H9 (cell line): ENCODE results near the gene ERCC6L. TPM values are rescaled to one million over a fixed set of nuclear protein-coding genes. Genes with fewer than 3 reads are reported as not detected.

Source experiments
- DNase-seq: peaks from one replicate; pipeline ENCODE4 v3.0.0-alpha.2; 2017
- H2AFZ ChIP-seq: one replicate; pipeline ENCODE4 v1.6.1; 2013; ENCODE audit warnings: mild to moderate bottlenecking, low read length, control low read depth, moderate library complexity
- H2AK5ac ChIP-seq: 2 replicates; pipeline ENCODE4 v1.6.1; 2013; ENCODE audit warnings: low read length, control low read depth, mixed read lengths; ENCODE audit not compliant: insufficient read length
- H2BK120ac ChIP-seq: one replicate; pipeline ENCODE4 v1.6.1; 2013; ENCODE audit warnings: low read depth, mild to moderate bottlenecking, low read length, control low read depth, inconsistent platforms; ENCODE audit not compliant: poor library complexity, severe bottlenecking
- H2BK12ac ChIP-seq: 2 replicates; pipeline ENCODE4 v1.6.1; 2013; ENCODE audit warnings: low read length, control low read depth, mixed read lengths, low read depth; ENCODE audit not compliant: insufficient read length
- H2BK15ac ChIP-seq: 2 replicates; pipeline ENCODE4 v1.6.1; 2013; ENCODE audit warnings: low read depth, low read length, control low read depth
- H2BK20ac ChIP-seq: one replicate; pipeline ENCODE4 v1.6.1; 2013; ENCODE audit warnings: low read depth, mild to moderate bottlenecking, low read length, control low read depth, inconsistent platforms; ENCODE audit not compliant: poor library complexity, severe bottlenecking
- H2BK5ac ChIP-seq: 2 replicates; pipeline ENCODE4 v1.6.1; 2013; ENCODE audit warnings: low read length, control low read depth, mixed read lengths; ENCODE audit not compliant: insufficient read length
- H3K14ac ChIP-seq: 2 replicates; pipeline ENCODE4 v1.6.1; 2013; ENCODE audit warnings: low read length, control low read depth; ENCODE audit not compliant: insufficient read depth
- H3K18ac ChIP-seq: 2 replicates; pipeline ENCODE4 v1.6.1; 2013; ENCODE audit warnings: low read depth, mild to moderate bottlenecking, mixed read lengths, low read length, control low read depth; ENCODE audit not compliant: insufficient read length
- H3K23ac ChIP-seq: 2 replicates; pipeline ENCODE4 v1.6.1; 2013; ENCODE audit warnings: low read length, control low read depth, mixed read lengths, low read depth; ENCODE audit not compliant: insufficient read length
- H3K23me2 ChIP-seq: 2 replicates; pipeline ENCODE4 v1.6.1; 2013; ENCODE audit warnings: low read depth, mild to moderate bottlenecking, mixed read lengths, low read length, control low read depth; ENCODE audit not compliant: insufficient read length, poor library complexity, severe bottlenecking
- H3K27ac ChIP-seq: 2 replicates; pipeline ENCODE4 v1.5.1; 2013; ENCODE audit warnings: low read length, control low read depth, mixed read lengths, low read depth; ENCODE audit not compliant: insufficient read length
- H3K27me3 ChIP-seq: 2 replicates; pipeline ENCODE4 v1.6.1; 2013; ENCODE audit warnings: low read length, control low read depth, inconsistent platforms; ENCODE audit not compliant: insufficient read depth
- H3K4ac ChIP-seq: 2 replicates; pipeline ENCODE4 v1.6.1; 2013; ENCODE audit warnings: low read depth, mild to moderate bottlenecking, control low read depth, inconsistent platforms, low read length, moderate library complexity
- H3K4me1 ChIP-seq: 2 replicates; pipeline ENCODE4 v1.6.1; 2013; ENCODE audit warnings: low read length, control low read depth, inconsistent platforms; ENCODE audit not compliant: insufficient read depth
- H3K4me2 ChIP-seq: 2 replicates; pipeline ENCODE4 v1.6.1; 2013; ENCODE audit warnings: low read length, control low read depth, mixed read lengths; ENCODE audit not compliant: insufficient read length, insufficient read depth
- H3K56ac ChIP-seq: 2 replicates; pipeline ENCODE4 v1.6.1; 2013; ENCODE audit warnings: low read depth, mild to moderate bottlenecking, mixed read lengths, low read length, control low read depth; ENCODE audit not compliant: insufficient read length
- H3K79me1 ChIP-seq: 2 replicates; pipeline ENCODE4 v1.6.1; 2013; ENCODE audit warnings: low read depth, mild to moderate bottlenecking, moderate library complexity, low read length, control low read depth, inconsistent platforms; ENCODE audit not compliant: insufficient read depth, poor library complexity, severe bottlenecking
- H3K79me2 ChIP-seq: 2 replicates; pipeline ENCODE4 v1.6.1; 2013; ENCODE audit warnings: low read length, control low read depth, inconsistent platforms; ENCODE audit not compliant: insufficient read depth
- H3K9ac ChIP-seq: 2 replicates; pipeline ENCODE4 v1.6.1; 2013; ENCODE audit warnings: low read length, control low read depth, mixed read lengths; ENCODE audit not compliant: insufficient read length; ENCODE audit errors: extremely low read depth
- H3K9me3 ChIP-seq: one replicate; pipeline ENCODE4 v1.6.1; 2013; ENCODE audit warnings: low read depth, low read length, inconsistent platforms; ENCODE audit not compliant: control insufficient read depth
- H3T11ph ChIP-seq: one replicate; pipeline ENCODE4 v1.6.1; 2013; ENCODE audit warnings: mild to moderate bottlenecking, low read length, control low read depth, inconsistent platforms
- H4K20me1 ChIP-seq: one replicate; pipeline ENCODE4 v1.6.1; 2013; ENCODE audit not compliant: control insufficient read depth, insufficient read length, insufficient read depth
- H4K5ac ChIP-seq: 2 replicates; pipeline ENCODE4 v1.6.1; 2013; ENCODE audit warnings: low read depth, mild to moderate bottlenecking, mixed read lengths, low read length, control low read depth; ENCODE audit not compliant: insufficient read length
- H4K8ac ChIP-seq: replicated peaks from 2 replicates; pipeline ENCODE4 v1.6.1; 2013; ENCODE audit warnings: low read length, control low read depth, mixed read lengths, low read depth; ENCODE audit not compliant: insufficient read length
- H4K91ac ChIP-seq: 2 replicates; pipeline ENCODE4 v1.6.1; 2013; ENCODE audit warnings: low read depth, mild to moderate bottlenecking, moderate library complexity, mixed read lengths, low read length, control low read depth; ENCODE audit not compliant: insufficient read length
- H3K27ac Mint-ChIP-seq, 3 experiments: 2 replicates in 2 of 3; 3 replicates in 1 of 3; pipeline ENCODE4 v1.8.0; 2020 to 2021; ENCODE audit warnings: mixed read lengths in 3 of 3, mild to moderate bottlenecking in 1 of 3, moderate library complexity in 1 of 3
- H3K27me3 Mint-ChIP-seq: 2 replicates; pipeline ENCODE4 v1.8.0; 2021; ENCODE audit warnings: low read depth, mild to moderate bottlenecking, moderate library complexity, mixed read lengths
- H3K36me3 Mint-ChIP-seq, 3 experiments: 2 replicates in 2 of 3; 3 replicates in 1 of 3; pipeline ENCODE4 v1.8.0; 2020 to 2021; ENCODE audit warnings: low read depth in 3 of 3, mixed read lengths in 3 of 3; ENCODE audit not compliant: insufficient read depth in 1 of 3
- H3K4me1 Mint-ChIP-seq, 2 experiments: 2 replicates each; pipeline ENCODE4 v1.8.0; 2020; ENCODE audit warnings: mixed read lengths in 2 of 2
- H3K4me3 Mint-ChIP-seq, 2 experiments: 2 replicates in 1 of 2; 3 replicates in 1 of 2; pipeline ENCODE4 v1.8.0; 2020 to 2021; ENCODE audit warnings: mild to moderate bottlenecking in 2 of 2, mixed read lengths in 2 of 2, moderate library complexity in 1 of 2
- H3K9me3 Mint-ChIP-seq, 2 experiments: 2 replicates in 1 of 2; 3 replicates in 1 of 2; pipeline ENCODE4 v1.8.0; 2020; ENCODE audit warnings: mild to moderate bottlenecking in 2 of 2, mixed read lengths in 2 of 2, moderate library complexity in 1 of 2
- CTCF ChIP-seq: fragments of 200-600 bp; sonication (generic); conservative IDR thresholded peaks from 3 replicates; pipeline ENCODE4 v1.8.0; 2021; ENCODE audit warnings: antibody characterized with exemption, mild to moderate bottlenecking
- WGBS: extraction: QIAGEN DNeasy Blood & Tissue Kit; methylation state at CpG from one replicate; pipeline ENCODE4 v1.1.7; 2013; ENCODE audit warnings: missing lambda C conversion rate, low lambda C conversion rate, mixed read lengths; ENCODE audit not compliant: insufficient read length; ENCODE audit errors: extremely low coverage; 5-methylcytosine and 5-hydroxymethylcytosine counted together
- total RNA-seq: library from RNA; stranded (reverse); gene quantifications from 2 replicates; pipeline ENCODE4 v1.2.1, GENCODE V29; 2021

ERCC6L gene
- total RNA-seq, 1 experiment from 2014 or later, result 18.1 TPM

- H2AK5ac ChIP-seq, result no peak overlapping the region
- H3K4ac ChIP-seq, result no peak overlapping the region
- no peak overlapping the region for H4K5ac ChIP-seq
- H2BK5ac ChIP-seq, result no peak overlapping the region
- no peak overlapping the region for H3K23ac ChIP-seq
- no peak overlapping the region for H2BK120ac ChIP-seq
- no peak overlapping the region for H4K91ac ChIP-seq
- H3K27ac ChIP-seq, result no peak overlapping the region
- Mint-ChIP-seq H3K4me3 (no peak overlapping the region), H3K4me1 (peaks cover 5 to 6% of the 10 kb centered on the region in 2 experiments; a peak in 3 of 4 replicates), H3K36me3 (peaks cover 28 to 41% (median 31%) of the 10 kb centered on the region in 3 experiments), H3K27me3 (no peaks in the 10 kb centered on the region), H3K9me3 (peaks cover 50 to 65% of the 10 kb centered on the region in 2 experiments), H3K27ac (no peak overlapping the region)
- H3K23me2 ChIP-seq, result no peaks in the 10 kb centered on the region
- DNase-seq, result no peak
- H3K4me2 ChIP-seq, result no peak overlapping the region
- no peak overlapping the region for H2AFZ ChIP-seq
- no peak overlapping the region for H3K9ac ChIP-seq
- no peak overlapping the region for H2BK12ac ChIP-seq
- no peak for TF ChIP-seq CTCF
- no peak overlapping the region for H4K8ac ChIP-seq
- no peak overlapping the region for H2BK20ac ChIP-seq
- WGBS, result no CpG with 5 or more reads among the region's 1 CpG
- no peak overlapping the region for H3K14ac ChIP-seq
- H3K4me1 ChIP-seq, result no peaks in the 10 kb centered on the region; the same call in 1 of the 2 replicates
- H3K9me3 ChIP-seq, result peaks cover 12% of the 10 kb centered on the region
- H3K27me3 ChIP-seq, result no peaks in the 10 kb centered on the region
- H2BK15ac ChIP-seq, result no peak overlapping the region
- H3K56ac ChIP-seq, result no peak overlapping the region
- H3K18ac ChIP-seq, result no peak overlapping the region
- no peaks in the 10 kb centered on the region for H4K20me1 ChIP-seq
- H3K79me1 ChIP-seq, result no peaks in the 10 kb centered on the region
- H3T11ph ChIP-seq, result no peak overlapping the region
- no peaks in the 10 kb centered on the region for H3K79me2 ChIP-seq
These were observed 21.9 kb downstream of the ERCC6L start for GRCh38 chrX:72216973-72217372.
